Effector memory CD8-positive, alpha-beta T cell (primary cell): Measurements from ENCODE around the gene PTPRD.

Experiments used
- ATAC-seq: fragments of 150-1000 bp; cut with Tn5 transposase; replicated peaks from 2 replicates; pipeline ENCODE4 v1.10.0; 2021; ENCODE audit warnings: mild to moderate bottlenecking, moderate library complexity
- DNase-seq, 3 experiments: peaks; one replicate each; pipeline ENCODE4 v3.0.0; 2021
- H3K27ac Mint-ChIP-seq, 2 donors: one replicate each; pipeline ENCODE4 v1.8.0; 2022; ENCODE audit warnings: mild to moderate bottlenecking in 2 of 2, mixed read lengths in 2 of 2, moderate library complexity in 2 of 2
- H3K27me3 Mint-ChIP-seq, 2 donors: one replicate each; pipeline ENCODE4 v1.8.0; 2022; ENCODE audit warnings: mixed read lengths in 2 of 2
- H3K36me3 Mint-ChIP-seq: one replicate; pipeline ENCODE4 v1.8.0; 2022; ENCODE audit warnings: mild to moderate bottlenecking, moderate library complexity, mixed read lengths; ENCODE audit not compliant: insufficient read depth
- H3K4me1 Mint-ChIP-seq, 2 donors: one replicate each; pipeline ENCODE4 v1.8.0; 2022; ENCODE audit warnings: low read depth in 2 of 2, mixed read lengths in 2 of 2
- H3K4me3 Mint-ChIP-seq, 2 donors: one replicate each; pipeline ENCODE4 v1.8.0; 2022; ENCODE audit warnings: mild to moderate bottlenecking in 2 of 2, mixed read lengths in 2 of 2, moderate library complexity in 2 of 2
- H3K9me3 Mint-ChIP-seq, 2 donors: one replicate each; pipeline ENCODE4 v1.8.0; 2022; ENCODE audit warnings: mixed read lengths in 2 of 2

PTPRD gene

GRCh38 chr9:10080012-10080411, 532.8 kb downstream of the PTPRD start:
- H3K27ac Mint-ChIP-seq = no peak overlapping the region
- no peak for DNase-seq
- ATAC-seq = no peak
- peaks cover 3% of the 10 kb centered on the region for H3K36me3 Mint-ChIP-seq
- peaks cover 7 to 39% of the 10 kb centered on the region in 2 donors for H3K9me3 Mint-ChIP-seq
- H3K4me1 Mint-ChIP-seq = no peaks in the 10 kb centered on the region
- no peaks in the 10 kb centered on the region for H3K27me3 Mint-ChIP-seq
- no peak overlapping the region for H3K4me3 Mint-ChIP-seq

GRCh38 chr9:10079284-10079964, 533.4 kb downstream of the PTPRD start:
- H3K9me3 Mint-ChIP-seq = peaks cover 5 to 39% of the 10 kb centered on the region in 2 donors
- H3K4me1 Mint-ChIP-seq = no peaks in the 10 kb centered on the region
- H3K36me3 Mint-ChIP-seq = peaks cover 3% of the 10 kb centered on the region
- H3K27me3 Mint-ChIP-seq = no peaks in the 10 kb centered on the region
- ATAC-seq (no peak), DNase-seq (no peak)
- H3K4me3 Mint-ChIP-seq = no peak overlapping the region
- H3K27ac Mint-ChIP-seq = no peak overlapping the region

GRCh38 chr9:10071579-10071978, 541.2 kb downstream of the PTPRD start:
- Mint-ChIP-seq H3K36me3 (no peaks in the 10 kb centered on the region), H3K27ac (no peak overlapping the region), H3K4me3 (no peak overlapping the region), H3K9me3 (peaks cover 2 to 10% of the 10 kb centered on the region in 2 donors), H3K27me3 (no peaks in the 10 kb centered on the region), H3K4me1 (no peaks in the 10 kb centered on the region)
- ATAC-seq (no peak), DNase-seq (no peak)

GRCh38 chr9:10062629-10063395, 550.0 kb downstream of the PTPRD start:
- no peak overlapping the region for H3K4me3 Mint-ChIP-seq
- ATAC-seq (no peak), DNase-seq (no peak)
- no peak overlapping the region for H3K27ac Mint-ChIP-seq
- H3K36me3 Mint-ChIP-seq = no peaks in the 10 kb centered on the region
- H3K27me3 Mint-ChIP-seq = no peaks in the 10 kb centered on the region
- no peaks in the 10 kb centered on the region for H3K9me3 Mint-ChIP-seq
- peaks cover 0 to 4% of the 10 kb centered on the region in 2 donors for H3K4me1 Mint-ChIP-seq

GRCh38 chr9:10059044-10059443, 553.8 kb downstream of the PTPRD start:
- no peaks in the 10 kb centered on the region for H3K36me3 Mint-ChIP-seq
- H3K4me3 Mint-ChIP-seq = no peak overlapping the region
- no peak for DNase-seq
- peaks cover 0 to 4% of the 10 kb centered on the region in 2 donors for H3K4me1 Mint-ChIP-seq
- no peak for ATAC-seq
- no peaks in the 10 kb centered on the region for H3K9me3 Mint-ChIP-seq
- no peak overlapping the region for H3K27ac Mint-ChIP-seq
- H3K27me3 Mint-ChIP-seq = no peaks in the 10 kb centered on the region

GRCh38 chr9:10055886-10056395, 556.9 kb downstream of the PTPRD start:
- Mint-ChIP-seq H3K9me3 (no peaks in the 10 kb centered on the region), H3K4me3 (no peak overlapping the region), H3K27me3 (no peaks in the 10 kb centered on the region), H3K36me3 (no peaks in the 10 kb centered on the region), H3K4me1 (peaks cover 0 to 4% of the 10 kb centered on the region in 2 donors), H3K27ac (no peak overlapping the region)
- DNase-seq = no peak
- no peak for ATAC-seq

GRCh38 chr9:10054456-10054855, 558.3 kb downstream of the PTPRD start:
- H3K9me3 Mint-ChIP-seq = peaks cover 0 to 2% of the 10 kb centered on the region in 2 donors
- H3K4me3 Mint-ChIP-seq = no peak overlapping the region
- no peak for ATAC-seq
- no peaks in the 10 kb centered on the region for H3K4me1 Mint-ChIP-seq
- DNase-seq = no peak
- H3K27me3 Mint-ChIP-seq = no peaks in the 10 kb centered on the region
- H3K27ac Mint-ChIP-seq = no peak overlapping the region
- no peaks in the 10 kb centered on the region for H3K36me3 Mint-ChIP-seq

- peaks cover 4 to 5% of the 10 kb centered on the region in 2 donors for H3K9me3 Mint-ChIP-seq
- no peaks in the 10 kb centered on the region for H3K4me1 Mint-ChIP-seq
- H3K4me3 Mint-ChIP-seq = no peak overlapping the region
- H3K36me3 Mint-ChIP-seq = no peaks in the 10 kb centered on the region
- H3K27me3 Mint-ChIP-seq = no peaks in the 10 kb centered on the region
- no peak overlapping the region for H3K27ac Mint-ChIP-seq
- ATAC-seq (no peak), DNase-seq (no peak)
Observed at GRCh38 chr9:10052916-10053315, 559.9 kb downstream of the PTPRD start.

GRCh38 chr9:10052181-10052580, 560.6 kb downstream of the PTPRD start:
- no peak for DNase-seq
- no peak for ATAC-seq
- peaks cover 5 to 7% of the 10 kb centered on the region in 2 donors for H3K9me3 Mint-ChIP-seq
- no peaks in the 10 kb centered on the region for H3K4me1 Mint-ChIP-seq
- H3K27me3 Mint-ChIP-seq = no peaks in the 10 kb centered on the region
- no peaks in the 10 kb centered on the region for H3K36me3 Mint-ChIP-seq
- H3K4me3 Mint-ChIP-seq = no peak overlapping the region
- H3K27ac Mint-ChIP-seq = no peak overlapping the region

- no peak overlapping the region for H3K27ac Mint-ChIP-seq
- no peaks in the 10 kb centered on the region for H3K27me3 Mint-ChIP-seq
- ATAC-seq (no peak), DNase-seq (no peak)
- no peaks in the 10 kb centered on the region for H3K4me1 Mint-ChIP-seq
- H3K9me3 Mint-ChIP-seq = peaks cover 5 to 7% of the 10 kb centered on the region in 2 donors
- no peaks in the 10 kb centered on the region for H3K36me3 Mint-ChIP-seq
- no peak overlapping the region for H3K4me3 Mint-ChIP-seq
Observed at GRCh38 chr9:10050016-10050415, 562.8 kb downstream of the PTPRD start.

- Mint-ChIP-seq H3K27ac (no peak overlapping the region), H3K27me3 (no peaks in the 10 kb centered on the region), H3K4me3 (no peak overlapping the region), H3K4me1 (no peaks in the 10 kb centered on the region), H3K9me3 (peaks cover 5 to 7% of the 10 kb centered on the region in 2 donors), H3K36me3 (no peaks in the 10 kb centered on the region)
- no peak for DNase-seq
- ATAC-seq = no peak
Observed at GRCh38 chr9:10048994-10049393, 563.8 kb downstream of the PTPRD start.

- Mint-ChIP-seq H3K9me3 (peaks cover 7 to 9% of the 10 kb centered on the region in 2 donors), H3K4me1 (no peaks in the 10 kb centered on the region), H3K27me3 (no peaks in the 10 kb centered on the region), H3K36me3 (no peaks in the 10 kb centered on the region), H3K27ac (no peak overlapping the region), H3K4me3 (no peak overlapping the region)
- DNase-seq = no peak
- ATAC-seq = no peak
Observed at GRCh38 chr9:10045598-10045997, 567.2 kb downstream of the PTPRD start.

GRCh38 chr9:10041726-10042229, 571.0 kb downstream of the PTPRD start:
- Mint-ChIP-seq H3K27ac (no peak overlapping the region), H3K4me3 (no peak overlapping the region), H3K27me3 (no peaks in the 10 kb centered on the region), H3K36me3 (no peaks in the 10 kb centered on the region), H3K9me3 (peaks cover 5 to 6% of the 10 kb centered on the region in 2 donors), H3K4me1 (no peaks in the 10 kb centered on the region)
- ATAC-seq = no peak
- DNase-seq = no peak

- H3K27me3 Mint-ChIP-seq = no peaks in the 10 kb centered on the region
- ATAC-seq (no peak), DNase-seq (no peak)
- peaks cover 0 to 15% of the 10 kb centered on the region in 2 donors for H3K9me3 Mint-ChIP-seq
- no peak overlapping the region for H3K4me3 Mint-ChIP-seq
- H3K36me3 Mint-ChIP-seq = no peaks in the 10 kb centered on the region
- no peak overlapping the region for H3K27ac Mint-ChIP-seq
- H3K4me1 Mint-ChIP-seq = no peaks in the 10 kb centered on the region
Observed at GRCh38 chr9:10036095-10036494, 576.7 kb downstream of the PTPRD start.
